ENCODE data around the gene COG5.
"Not testable (repeated sequence)": the region's sequence is repeated elsewhere in the genome, so short reads cannot be mapped to it uniquely, and the experiment has no call there.

The COG5 gene

GRCh38 chr7:107179326-107180164 lies 384.2 kb downstream of the COG5 start:
- peak; percentile 48 for DNase-seq (ENCODE audit: low spot score)

GRCh38 chr7:107173691-107174406 lies 389.9 kb downstream of the COG5 start:
- no peak for DNase-seq (ENCODE audit: low spot score)

DNA sequence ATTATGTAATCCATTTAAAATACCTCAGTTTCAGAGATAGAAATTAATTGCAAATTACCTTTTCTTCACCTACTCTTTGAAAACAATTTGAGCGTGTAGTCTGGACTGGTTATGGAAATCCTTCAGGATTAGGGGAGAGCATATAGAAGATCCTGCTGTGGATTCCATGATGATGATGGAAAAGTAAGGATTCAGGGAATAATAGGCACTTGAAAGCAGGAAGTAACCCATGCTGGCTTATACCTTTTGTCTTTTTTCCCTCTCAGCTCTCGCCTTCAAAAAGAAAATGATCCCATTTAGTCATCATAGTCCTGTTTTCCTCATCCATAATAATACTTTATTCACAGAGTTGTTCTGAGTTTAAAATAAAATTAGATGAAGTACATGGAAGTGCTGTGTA lies 390.5 kb downstream of the COG5 start:
- no peak for DNase-seq (ENCODE audit: low spot score)

DNA sequence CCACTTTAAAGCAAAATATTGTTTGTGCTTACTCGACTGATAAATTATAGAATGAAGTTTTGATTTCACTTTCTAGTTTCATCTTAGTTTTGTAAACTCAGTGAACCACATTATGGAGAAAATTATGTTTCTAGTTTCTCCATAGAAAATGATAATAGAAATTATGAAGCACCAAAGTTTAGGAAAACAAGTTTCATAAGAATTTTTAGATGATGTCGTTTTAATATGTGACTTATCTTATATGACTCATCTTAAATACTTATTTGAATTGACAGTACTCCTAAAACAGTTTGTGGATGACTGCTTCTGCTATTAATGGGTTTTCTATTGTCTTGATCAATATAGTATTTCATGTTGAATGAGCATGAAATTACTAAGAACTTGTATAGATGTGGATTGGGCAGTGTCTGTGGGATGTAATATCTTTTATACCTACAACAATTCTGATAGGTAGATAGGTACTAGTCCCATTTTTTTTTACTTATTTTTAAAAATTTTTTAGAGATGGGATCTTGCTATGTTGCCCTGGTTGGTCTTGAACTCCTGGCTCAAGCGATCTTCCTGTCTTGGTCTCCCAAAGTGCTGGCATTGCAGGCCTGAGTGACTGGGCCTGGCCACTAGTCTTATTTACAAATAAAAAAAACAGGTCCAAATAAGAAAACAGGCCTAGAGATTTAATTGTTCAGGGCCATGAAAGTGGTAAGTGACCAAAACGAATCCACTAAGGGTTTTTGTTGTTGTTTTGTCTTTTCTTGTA lies 391.3 kb downstream of the COG5 start:
- DNase-seq (ENCODE audit: low spot score), result no peak

DNA sequence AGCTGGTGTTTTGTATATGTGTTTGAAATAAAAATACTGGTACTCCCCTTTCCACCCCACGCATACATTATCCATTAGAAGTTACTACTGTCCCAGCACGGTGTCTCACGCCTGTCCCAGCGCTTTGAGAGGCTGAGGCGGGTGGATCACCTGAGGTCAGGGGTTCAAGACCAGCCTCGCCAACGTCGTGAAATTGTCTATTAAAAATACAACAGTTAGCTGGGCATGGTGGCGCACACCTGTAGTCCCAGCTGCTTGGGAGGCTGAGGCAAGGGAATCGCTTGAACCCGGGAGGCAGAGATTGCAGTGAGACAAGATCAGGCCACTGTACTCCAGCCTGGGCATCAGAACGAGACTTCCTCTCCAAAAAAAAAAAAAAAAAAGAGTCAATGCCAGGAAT lies 392.2 kb downstream of the COG5 start:
- no peak for DNase-seq (ENCODE audit: low spot score)

- DNase-seq (ENCODE audit: low spot score), result peak; percentile 37
Observed at GRCh38 chr7:107170051-107170915, 393.4 kb downstream of the COG5 start.

- peak; percentile 97 for DNase-seq (ENCODE audit: low spot score)
Observed at GRCh38 chr7:107169120-107170050, 394.3 kb downstream of the COG5 start.

DNA sequence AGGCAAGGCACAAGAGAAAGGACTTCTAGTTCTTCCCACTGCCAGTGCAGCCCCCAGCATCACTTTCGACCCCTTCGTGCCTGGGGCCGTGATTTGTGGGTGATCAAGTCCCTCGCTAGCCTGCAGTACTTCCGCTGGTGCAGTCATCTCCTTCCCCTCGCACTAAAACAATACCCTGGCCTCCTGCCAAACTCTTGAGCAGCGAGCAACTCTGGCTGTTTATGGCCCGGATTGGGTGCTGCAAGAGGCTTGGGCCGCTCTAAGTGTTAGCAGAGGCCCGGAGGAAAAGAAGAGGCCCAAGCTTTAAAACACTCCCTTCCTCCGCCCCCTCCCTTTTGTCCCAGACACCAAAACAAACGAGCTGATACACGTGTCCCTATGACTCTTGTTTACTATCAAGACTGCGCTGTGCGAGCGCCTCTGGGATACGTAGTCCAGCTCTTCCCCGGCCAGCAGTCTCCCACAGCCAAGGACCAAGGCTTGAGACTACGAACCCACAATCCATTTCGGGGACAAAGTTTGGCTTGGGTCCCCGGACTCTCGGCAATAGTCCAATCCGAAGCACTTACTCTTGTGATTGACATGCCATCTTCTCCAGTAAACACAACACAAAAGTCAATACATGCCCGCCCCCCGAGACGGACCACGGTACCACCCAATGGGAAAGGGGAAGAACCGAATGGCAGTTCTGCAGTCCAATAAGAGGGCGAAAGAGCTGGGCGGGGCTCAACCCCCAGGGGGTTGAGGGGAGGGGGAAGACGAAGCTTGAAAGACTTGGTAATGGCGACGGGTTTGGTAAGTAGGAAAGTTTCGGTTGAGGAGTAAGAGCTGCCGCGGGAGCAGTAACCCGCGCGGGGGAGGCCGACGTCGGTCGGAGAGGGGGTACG lies 395.2 kb downstream of the COG5 start, which contains the start of gene HBP1:
Gene HBP1, plus strand, starts transcription at position 771 of the 887 bp plus-strand sequence. CDS start 10,891 bp downstream, outside the sequence.
- DNase-seq (ENCODE audit: low spot score), result peak; percentile 100

DNA sequence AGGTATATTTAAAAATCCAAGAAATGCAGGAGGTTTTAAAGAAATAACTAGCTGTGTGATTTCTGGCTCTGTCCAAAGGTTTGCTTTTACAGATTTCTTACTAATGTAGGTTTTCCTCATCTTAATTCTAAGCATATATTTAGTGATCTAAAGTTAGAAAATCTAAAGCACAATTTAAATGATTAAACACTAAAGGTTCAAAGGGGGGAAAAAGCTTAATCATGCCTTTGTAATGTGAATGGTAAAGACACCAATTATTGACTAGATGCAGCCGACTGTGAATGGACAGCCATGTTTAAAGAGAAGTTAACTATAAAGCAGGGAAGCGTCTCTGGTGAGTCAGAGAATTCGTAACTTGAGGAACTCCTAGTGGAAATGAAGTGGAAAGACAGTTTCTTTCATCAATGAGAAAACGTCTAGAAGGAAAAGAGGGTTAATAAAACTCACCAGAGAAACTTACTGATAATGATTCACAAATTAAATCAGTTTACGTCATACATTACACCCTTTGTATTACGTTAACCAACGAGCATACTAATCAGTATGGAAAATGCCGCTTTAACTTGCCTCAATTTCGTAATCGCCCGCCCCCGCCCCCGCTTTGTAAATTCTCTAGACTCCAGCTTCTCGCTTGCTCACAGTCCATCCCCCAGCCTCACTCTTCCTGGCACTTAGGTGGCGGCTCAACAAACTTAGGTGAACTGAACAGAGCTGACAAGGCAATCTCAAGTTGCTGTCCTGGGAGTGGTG lies 396.1 kb downstream of the COG5 start:
- peak; percentile 99 for DNase-seq (ENCODE audit: low spot score)

GRCh38 chr7:107166736-107167426 lies 396.8 kb downstream of the COG5 start:
- DNase-seq (ENCODE audit: low spot score), result peak; percentile 48

DNA sequence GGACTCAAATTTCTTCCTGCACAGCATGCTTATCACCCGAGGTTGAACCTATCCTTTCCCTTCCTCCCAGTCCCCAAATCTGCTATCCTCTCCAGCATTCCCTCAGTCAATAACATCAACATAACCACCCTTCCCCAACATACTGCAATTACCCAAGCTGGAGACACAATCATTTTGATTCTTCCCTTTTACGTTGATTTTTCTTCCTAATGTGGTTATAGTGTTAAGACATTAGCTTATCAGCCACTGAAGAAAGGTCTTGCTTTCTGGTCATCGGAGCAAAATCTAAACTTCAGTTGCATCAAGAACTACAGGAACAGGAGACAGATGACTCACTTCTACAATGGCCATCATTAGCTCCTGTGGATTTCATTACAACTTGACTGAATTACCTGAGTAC lies 398.4 kb downstream of the COG5 start:
- no peak for DNase-seq (ENCODE audit: low spot score)

DNA sequence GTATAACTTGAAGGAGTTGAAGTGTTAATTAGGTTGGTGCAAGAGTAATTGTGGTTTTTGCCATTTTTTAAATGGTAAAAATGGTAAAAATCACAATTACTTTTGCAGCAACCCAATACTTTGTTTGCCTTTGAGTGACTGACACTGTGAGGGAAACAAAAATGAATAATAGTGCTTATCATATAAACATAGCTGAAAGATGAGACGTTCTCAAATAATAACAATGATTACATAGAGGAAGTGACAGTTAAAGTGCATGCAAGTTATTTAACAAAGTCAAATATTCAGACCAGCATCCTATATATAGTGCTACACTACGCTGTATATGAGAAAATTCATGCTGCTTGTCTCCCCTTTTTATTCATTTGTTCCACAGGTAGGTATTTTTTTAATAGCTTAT lies 399.6 kb downstream of the COG5 start:
- DNase-seq (ENCODE audit: low spot score), result peak; percentile 29

GRCh38 chr7:107162475-107162874 lies 401.2 kb downstream of the COG5 start:
- DNase-seq (ENCODE audit: low spot score), result no peak

DNA sequence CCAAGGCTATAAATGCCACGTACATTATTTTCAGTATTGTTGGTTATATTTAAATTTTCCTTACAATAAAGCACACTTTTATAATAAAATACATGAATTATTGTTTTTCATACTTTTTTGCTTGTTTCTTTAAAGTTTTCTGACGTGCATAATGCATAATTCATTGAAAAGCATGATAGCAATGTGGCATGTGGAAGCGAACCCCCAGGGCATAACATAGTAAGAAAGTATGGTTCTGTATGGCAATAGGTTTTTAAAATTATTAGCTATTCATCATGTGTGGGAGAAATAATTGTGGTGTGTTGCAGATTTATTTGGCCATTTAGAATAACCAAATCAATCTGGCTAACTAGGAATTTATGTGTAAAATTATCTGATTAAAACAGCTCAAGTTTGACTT lies 402.3 kb downstream of the COG5 start:
- no peak for DNase-seq (ENCODE audit: low spot score)

DNA sequence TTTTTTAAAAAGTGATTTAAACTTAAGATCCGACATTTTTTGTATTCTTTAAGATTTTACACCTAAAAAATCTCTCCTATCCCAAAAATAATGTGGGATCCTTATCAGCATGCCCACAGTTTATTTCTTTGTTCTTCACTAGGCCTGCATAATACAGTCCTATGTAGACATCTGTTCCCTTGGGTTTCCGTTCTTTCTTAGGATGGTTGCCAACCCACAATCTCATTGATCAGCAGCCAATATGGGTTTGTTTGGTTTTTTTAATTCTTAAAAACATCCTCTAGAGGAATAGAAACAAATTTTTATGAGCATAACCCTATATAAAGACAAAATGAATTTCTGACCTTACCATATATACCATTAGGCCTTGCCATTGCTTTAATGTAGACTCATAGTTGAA lies 403.3 kb downstream of the COG5 start:
- no peak for DNase-seq (ENCODE audit: low spot score)

- no peak for DNase-seq (ENCODE audit: low spot score)
Observed at GRCh38 chr7:107158028-107158427, 405.7 kb downstream of the COG5 start.

DNA sequence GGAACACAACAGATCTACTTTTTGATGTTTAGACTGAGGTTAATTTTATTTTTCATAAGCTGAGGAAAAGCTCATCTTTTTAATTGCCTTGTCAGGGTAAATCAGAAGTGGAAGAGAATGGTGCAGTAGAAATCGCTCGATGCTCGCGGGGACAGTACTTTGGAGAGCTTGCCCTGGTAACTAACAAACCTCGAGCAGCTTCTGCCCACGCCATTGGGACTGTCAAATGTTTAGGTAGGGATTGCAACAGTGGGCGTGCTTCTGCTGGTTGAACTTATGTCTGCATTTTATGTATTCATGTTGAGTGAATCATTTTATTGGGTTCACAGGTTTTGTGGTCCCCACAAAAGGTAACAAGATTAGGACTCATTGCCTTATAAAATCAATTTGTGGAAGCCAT lies 406.6 kb downstream of the COG5 start:
- DNase-seq (ENCODE audit: low spot score), result no peak

DNA sequence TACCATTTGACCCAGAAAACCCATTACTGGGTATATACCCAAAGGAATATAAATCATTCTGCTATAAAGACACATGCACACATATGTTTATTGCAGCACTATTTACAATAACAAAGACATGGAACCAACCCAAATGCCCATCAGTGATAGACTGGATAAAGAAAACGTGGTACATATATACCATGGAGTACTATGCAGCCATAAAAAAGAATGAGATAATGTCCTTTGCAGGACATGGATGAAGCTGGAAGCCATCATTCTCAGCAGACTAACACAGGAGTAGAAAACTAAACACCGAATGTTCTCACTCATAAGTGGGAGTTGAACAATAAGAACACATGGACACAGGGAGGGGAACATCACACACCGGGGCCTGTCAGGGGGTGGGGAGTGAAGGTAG lies 408.0 kb downstream of the COG5 start:
- not testable (repeated sequence) for DNase-seq (ENCODE audit: low spot score)
